Adrenal gland (tissue), 5 donors: ENCODE measurements around the gene MAGI1.

Source experiments
- CTCF ChIP-seq, 6 experiments: fragments of 450-650 bp in 4 of 6; fragments of 200-600 bp in 2 of 6; sonication (generic) in 1 of 6; IDR thresholded peaks; 1 replicate in 5 of 6; 2 replicates in 1 of 6; pipeline versions ENCODE4 v1.5.1 to v1.8.0; 2016 to 2021; ENCODE audit warnings: antibody characterized with exemption in 6 of 6, mild to moderate bottlenecking in 2 of 6, moderate library complexity in 1 of 6
- POLR2A ChIP-seq, 2 donors: fragments of 450-650 bp; IDR thresholded peaks; one replicate each; pipeline ENCODE4 v1.6.1; 2017; ENCODE audit warnings: antibody characterized with exemption in 2 of 2, mild to moderate bottlenecking in 2 of 2, moderate library complexity in 1 of 2
- donor health status: DM: no; HTN: no; CAD: no.

GRCh38 chr3:65927576-65927975, 111.1 kb downstream of the MAGI1 start:
- no peak for TF ChIP-seq CTCF (IDR thresholded peaks at IDR 0.05)
- no peak for TF ChIP-seq POLR2A (IDR thresholded peaks at IDR 0.05)
